Fibroblast of lung (primary cell): ENCODE data around the gene CCDC192.
"Not testable (repeated sequence)": the region's sequence is repeated elsewhere in the genome, so short reads cannot be mapped to it uniquely, and the experiment has no call there.

Experiments used
- CTCF ChIP-seq, 2 donors: IDR thresholded peaks in 1 of 2; conservative IDR thresholded peaks in 1 of 2; 1 replicate in 1 of 2; 2 replicates in 1 of 2; pipeline ENCODE4 v1.5.1; 2011 to 2012; ENCODE audit warnings: low read length in 2 of 2, control low read depth in 1 of 2, inconsistent platforms in 1 of 2, low read depth in 1 of 2, mild to moderate bottlenecking in 1 of 2
- EZH2 ChIP-seq: IDR thresholded peaks from 2 replicates; pipeline ENCODE4 v1.5.1; 2012; ENCODE audit warnings: low read length, control low read depth, mild to moderate bottlenecking; ENCODE audit errors: missing control alignments

- TF ChIP-seq CTCF (conservative IDR thresholded peaks at IDR 0.05 in 1 of 2, IDR thresholded peaks at IDR 0.05 in 1 of 2; ENCODE audit: low read depth in 1 of 2, low read length in 2 of 2); EZH2: not testable (repeated sequence)
These were observed 26.2 kb upstream of the CCDC192 start for GRCh38 chr5:127676951-127677350.
